ACHN (cell line): Measurements from ENCODE around the gene FAM8A1.
"Not testable (repeated sequence)": the region's sequence is repeated elsewhere in the genome, so short reads cannot be mapped to it uniquely, and the experiment has no call there.

Experiments used
- DNase-seq: peaks from one replicate; pipeline ENCODE4 v3.0.0-alpha.2; 2015
- in situ Hi-C: cut with HindIII; loops from 2 replicates; pipeline ENCODE4 v1.10.0; 2017; ENCODE audit warnings: low sequenced_read_pairs, low pct_ligation_motif_present, low pct_unique_long_range_greater_than_20kb

The FAM8A1 gene, protein sequence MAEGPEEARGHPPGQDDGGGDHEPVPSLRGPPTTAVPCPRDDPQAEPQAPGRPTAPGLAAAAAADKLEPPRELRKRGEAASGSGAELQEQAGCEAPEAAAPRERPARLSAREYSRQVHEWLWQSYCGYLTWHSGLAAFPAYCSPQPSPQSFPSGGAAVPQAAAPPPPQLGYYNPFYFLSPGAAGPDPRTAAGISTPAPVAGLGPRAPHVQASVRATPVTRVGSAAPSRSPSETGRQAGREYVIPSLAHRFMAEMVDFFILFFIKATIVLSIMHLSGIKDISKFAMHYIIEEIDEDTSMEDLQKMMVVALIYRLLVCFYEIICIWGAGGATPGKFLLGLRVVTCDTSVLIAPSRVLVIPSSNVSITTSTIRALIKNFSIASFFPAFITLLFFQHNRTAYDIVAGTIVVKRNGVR

DNA sequence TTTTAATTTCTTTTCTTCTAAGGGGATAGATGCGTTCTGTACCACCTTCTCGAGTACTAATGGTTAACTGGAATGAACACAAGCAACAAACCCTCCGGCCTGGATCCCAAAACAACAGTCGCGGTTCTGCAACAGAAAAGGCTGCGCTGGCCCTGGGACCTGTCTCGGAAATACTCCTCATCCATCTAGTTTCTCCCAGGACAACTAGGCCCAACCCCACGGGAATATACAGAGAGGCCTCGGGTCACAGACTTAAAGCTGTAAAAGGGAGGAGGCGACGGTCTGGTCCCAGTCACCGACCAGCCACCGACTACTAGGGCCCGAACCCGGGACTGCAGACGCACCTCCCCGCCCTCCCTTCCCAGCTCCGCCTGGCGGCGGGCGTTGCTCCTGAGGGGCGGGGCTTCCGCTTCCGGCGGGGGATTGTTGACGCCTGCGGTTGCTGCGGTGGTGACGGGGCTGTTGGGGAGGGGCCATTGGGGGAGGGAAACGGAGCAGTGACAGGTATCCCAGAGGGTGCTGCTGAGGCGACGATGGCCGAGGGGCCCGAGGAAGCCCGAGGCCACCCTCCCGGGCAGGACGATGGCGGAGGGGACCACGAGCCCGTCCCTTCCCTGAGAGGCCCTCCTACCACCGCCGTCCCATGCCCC, at the start of gene FAM8A1:
FAM8A1 (plus strand) TSS at position 426 of the 650 bp plus-strand sequence; CDS start at position 534, 108 bp downstream.
- in situ Hi-C loops = no loop called here
- peak; percentile 90 for DNase-seq

DNA sequence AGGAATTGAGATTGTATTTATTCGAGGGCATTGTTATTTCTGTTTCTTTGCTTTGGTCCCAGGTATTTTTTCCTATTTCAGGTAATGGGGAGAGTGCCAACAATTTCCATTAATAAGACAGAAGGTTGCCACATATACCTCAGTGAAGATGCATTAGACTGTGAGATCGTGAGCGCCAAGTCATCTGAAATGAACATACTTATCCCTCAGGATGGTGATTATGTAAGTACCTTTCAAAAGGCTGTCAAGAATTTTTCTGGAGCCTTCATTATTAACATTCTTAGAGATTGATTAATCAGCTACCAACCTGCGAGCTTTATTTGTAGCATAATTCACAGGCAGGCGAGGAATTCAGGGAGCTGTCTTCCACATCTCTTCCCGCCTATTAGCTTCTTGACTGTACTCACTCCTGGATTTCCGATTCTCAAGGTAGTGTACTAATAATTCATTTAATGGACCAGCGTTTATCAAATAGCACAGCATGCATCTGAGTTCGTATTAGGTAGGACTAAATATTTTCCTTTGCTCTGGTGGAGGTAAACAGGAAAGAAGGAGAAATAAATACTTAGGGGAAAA, 48.6 kb upstream of the FAM8A1 start:
- DNase-seq = no peak
- in situ Hi-C loops = no loop called here

DNA sequence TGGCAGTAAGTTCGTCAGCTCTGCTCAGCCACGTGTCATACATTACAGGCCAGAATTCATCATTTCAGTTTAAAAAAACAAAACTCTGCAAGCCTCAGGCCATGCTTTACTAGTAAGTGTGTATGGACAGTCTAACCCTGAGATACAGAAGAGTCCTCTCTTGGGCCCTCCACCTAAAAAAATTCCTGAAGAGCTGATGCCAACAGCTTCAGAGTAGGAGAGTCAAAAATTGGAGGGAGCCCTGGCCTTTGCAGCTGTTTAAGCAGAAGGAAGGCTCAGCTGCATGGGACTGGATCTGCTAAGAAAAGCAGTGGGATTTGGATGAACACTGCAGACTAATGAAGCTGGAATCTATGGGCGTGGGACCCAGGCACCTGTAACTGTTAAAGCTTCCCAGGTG, 47.2 kb upstream of the FAM8A1 start:
- DNase-seq = no peak
- in situ Hi-C loops = no loop called here

DNA sequence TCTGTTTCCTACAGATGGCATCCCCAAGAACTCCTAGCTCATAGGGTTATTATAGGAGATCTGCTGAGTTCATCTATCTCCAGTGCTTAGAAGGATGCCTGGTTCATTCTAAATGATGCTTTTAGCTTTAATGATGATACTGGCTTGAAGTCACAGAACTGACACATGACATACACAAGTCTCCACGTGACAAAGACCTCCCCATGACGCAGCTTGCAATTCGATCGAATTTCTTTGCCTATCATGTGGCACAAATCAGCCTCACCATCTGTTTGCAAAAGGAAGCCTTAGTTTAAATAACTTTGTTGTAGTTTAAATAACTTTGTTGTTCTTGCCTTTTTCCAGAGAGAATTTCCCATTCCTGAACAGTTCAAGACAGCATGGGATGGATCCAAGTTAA, 44.1 kb upstream of the FAM8A1 start:
- no peak for DNase-seq
- in situ Hi-C loops = no loop called here

DNA sequence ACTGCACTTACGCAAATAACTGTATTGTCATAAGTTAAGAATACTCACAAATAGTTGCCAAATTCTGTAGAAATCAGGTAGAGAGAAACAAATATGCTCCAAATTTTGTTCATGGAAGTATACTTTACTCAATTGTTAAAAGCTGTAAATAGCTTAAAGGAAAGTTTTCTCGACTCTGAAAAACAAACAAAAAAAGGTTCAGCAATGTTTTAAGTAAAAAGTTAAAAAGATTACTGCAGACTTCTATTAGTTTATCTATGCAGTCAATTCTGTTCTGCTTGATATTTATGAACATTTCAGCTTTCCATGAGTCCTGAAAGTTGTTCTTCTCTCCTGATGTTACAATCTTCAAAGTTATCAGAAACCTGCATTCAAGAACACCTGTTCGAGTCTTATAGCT, 37.5 kb upstream of the FAM8A1 start:
- DNase-seq = no peak
- in situ Hi-C loops = no loop called here

DNA sequence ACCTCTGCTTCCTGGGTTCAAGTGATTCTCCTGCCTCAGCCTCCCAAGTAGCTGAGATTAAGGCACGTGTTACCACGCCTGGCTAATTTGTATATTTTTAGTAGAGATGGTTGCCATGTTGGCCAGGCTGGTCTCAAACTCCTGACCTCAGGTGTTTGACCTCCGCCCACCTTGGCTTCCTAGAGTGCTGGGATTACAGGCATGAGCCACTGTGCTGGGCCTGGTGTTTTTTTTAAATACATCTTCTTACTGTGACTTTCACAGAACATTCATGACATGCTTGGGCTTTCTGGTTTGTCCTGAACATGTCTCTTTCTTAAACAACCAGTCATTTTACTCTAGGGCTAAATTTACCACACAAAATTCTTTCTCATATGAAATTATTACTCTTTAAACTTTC, 34.7 kb upstream of the FAM8A1 start:
- in situ Hi-C loops = no loop called here
- no peak for DNase-seq

DNA sequence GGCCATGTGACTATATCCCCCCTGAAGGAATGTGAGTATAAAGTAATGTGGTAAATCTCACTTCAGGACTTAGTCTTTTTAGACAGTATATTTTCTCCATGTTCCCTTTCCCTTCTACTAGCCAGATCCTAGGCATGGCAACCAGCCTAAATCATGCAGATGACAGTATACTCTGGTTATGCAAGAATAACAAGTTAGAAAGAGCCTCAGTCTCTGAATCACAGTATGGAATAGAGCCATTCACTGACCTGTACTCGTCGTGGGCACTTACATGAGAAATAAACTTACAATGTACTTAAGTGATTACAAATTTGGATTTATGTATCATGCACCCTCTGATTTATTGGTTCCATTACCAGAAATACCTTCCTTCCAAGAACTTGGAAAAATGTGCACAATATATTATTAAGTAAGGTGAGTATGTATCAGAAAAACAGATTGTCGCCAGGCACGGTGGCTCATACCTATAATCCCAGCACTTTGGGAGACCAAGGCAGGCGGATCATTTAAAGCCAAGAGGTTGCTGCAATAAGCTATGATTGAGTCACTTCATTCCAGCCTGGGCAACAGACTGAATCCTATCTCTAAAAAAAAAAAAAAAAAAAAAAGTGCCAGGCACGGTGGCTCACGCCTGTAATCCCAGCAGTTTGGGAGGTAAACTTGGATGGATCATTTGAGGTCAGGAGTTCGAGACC, 25.1 kb upstream of the FAM8A1 start:
- no peak for DNase-seq
- in situ Hi-C loops = no loop called here

DNA sequence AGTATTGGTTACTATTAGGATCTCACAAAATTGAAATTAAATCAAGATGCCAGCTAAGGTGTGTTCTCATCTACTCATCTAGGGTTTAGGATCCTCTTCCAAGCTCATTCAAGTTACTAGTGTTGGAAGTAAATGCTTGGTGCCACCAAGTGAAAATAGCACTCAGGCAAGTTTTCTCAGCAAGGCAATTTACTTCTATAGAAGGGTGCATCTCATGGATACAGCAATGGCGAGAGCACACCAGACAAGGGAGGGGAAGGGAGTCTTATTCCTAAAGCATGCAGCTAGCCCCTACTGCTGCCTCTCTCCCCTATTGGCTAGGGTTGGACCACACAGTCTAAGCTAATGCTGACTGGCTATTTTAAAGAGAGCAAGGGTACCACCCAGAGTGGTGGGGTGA, 23.0 kb upstream of the FAM8A1 start:
- DNase-seq = no peak
- in situ Hi-C loops = no loop called here

DNA sequence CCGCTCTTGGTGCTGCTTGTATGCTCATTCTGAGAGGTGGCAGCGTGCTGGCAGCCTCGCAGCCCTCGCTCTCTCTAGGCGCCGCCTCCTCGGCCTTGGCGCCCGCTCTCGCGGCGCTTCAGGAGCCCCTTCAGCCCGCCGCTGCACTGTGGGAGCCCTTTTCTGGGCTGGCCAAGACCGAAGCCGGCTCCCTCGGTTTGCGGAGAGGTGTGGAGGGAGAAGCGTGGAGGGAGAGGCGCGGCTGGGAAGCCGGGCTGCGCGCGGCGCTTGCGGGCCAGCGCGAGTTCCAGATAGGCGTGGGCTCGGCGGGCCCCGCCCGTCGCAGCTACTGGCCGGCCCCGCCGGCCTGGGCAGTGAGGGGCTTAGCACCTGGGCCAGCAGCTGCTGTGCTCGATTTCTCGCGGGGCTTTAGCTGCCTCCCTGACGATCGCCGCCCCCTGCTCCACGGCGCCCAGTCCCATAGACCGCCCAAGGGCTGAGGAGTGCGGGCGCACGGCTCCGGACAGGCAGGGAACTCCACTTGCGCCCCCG, 19.5 kb upstream of the FAM8A1 start:
- DNase-seq = peak; percentile 63
- in situ Hi-C loops = no loop called here

DNA sequence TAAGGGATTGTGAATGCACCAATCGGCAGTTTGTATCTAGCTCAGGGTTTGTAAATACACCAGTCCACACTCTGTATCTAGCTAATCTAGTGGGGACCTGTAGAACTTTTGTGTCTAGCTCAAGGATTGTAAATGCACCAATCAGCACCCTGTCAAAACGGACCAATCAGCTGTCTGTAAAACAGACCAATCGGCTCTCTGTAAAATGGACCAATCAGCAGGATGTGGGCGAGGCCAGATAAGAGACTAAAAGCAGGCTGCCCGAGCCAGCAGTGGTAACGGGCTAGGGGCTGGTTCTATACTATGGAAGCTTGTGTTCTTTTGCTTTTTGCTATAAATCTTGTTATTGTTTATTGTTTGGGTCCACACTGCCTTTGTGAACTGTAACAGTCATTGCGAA, 18.8 kb upstream of the FAM8A1 start:
- DNase-seq, in situ Hi-C loops: not testable (repeated sequence)

DNA sequence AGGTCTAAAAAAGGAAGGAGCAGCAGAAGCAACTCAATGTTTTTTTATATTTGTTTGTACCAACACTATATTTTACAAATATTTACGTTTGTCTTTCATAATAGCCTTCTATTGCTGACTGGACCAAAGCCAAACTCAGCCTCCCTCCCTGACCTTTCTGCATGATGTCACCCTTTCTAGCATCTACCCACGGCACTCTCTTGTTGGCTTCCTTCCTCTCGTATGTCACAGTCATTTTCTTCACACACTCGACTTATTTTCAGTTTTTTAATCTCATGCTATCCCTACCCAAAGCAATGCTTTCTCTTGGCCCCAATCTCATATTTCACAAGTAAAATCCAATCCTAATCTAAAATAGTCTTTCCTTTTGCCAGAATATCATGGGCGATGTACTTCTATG, 16.3 kb upstream of the FAM8A1 start:
- in situ Hi-C loops = no loop called here
- DNase-seq = no peak

DNA sequence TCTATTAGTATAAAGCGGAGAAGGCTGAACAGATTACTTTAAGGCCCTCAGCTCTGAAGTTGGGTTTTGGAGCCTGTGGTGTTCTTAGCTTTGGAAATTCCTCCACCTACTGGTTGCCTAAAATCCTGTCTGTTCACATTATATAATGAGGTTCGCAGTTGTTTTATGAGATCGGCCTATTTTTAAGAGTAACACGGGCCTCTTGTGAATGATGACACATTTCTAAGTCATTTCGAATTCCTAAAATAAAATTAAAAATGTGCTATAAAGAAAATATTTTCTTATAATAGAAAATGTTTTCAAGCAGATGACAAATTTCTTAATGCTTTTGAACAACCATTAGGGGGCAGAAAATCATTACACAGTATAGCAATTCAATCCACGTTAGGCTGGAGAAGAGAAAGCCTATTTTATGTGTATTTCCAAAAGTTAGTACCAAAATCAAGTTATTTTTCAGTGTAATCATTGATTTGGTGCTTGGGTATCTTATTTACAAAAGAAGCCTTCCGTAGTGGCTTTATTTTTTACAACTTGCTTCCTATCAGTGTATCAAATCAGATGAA, 15.8 kb upstream of the FAM8A1 start:
- in situ Hi-C loops = no loop called here
- DNase-seq = peak; percentile 68

DNA sequence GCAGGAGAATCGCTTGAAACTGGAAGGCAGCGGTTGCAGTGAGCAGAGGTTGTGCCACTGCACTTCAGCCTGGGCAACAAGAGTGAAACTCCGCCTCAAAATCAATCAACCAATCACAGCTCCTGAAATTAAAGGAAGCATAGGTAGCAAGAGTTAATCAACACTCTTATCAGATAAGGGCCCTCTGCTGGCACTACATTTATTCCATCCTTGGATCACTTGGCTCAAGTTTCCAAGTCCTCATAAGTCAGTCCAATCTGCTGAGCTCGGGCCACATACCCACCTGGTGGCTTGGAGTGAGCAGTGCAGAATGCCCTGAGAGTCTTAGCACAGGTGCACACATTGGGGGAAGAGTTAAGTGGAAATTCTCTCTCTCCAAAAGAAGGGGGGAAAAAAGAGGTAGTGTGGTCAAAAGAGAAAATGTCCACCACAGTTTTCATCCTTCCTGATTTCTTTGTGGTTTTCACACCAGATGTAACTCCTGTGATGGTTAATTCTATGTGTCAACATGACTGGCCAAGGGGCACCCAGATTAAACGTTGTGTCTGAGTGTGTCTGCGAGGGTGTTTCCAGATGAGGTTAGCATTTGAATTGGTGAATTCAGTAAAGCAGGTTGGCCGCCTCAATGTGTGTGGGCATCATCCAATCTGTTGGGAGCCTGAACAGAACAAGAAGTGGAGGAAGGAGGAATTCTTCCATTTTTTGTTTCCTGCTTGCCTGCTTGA, 14.2 kb upstream of the FAM8A1 start:
- in situ Hi-C loops = no loop called here
- peak; percentile 22 for DNase-seq

DNA sequence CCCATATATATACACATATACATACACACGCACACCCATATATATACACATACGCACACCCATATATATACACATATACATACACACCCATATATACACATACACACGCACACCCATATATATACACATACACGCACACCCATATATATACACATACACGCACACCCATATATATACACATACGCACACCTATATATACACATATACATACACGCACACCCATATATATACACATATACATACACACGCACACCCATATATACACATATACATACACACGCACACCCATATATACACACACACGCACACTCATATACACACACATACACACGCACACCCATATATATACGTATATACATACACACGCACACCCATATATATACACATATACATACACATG, 13.5 kb upstream of the FAM8A1 start:
- in situ Hi-C loops, DNase-seq: not testable (repeated sequence)

DNA sequence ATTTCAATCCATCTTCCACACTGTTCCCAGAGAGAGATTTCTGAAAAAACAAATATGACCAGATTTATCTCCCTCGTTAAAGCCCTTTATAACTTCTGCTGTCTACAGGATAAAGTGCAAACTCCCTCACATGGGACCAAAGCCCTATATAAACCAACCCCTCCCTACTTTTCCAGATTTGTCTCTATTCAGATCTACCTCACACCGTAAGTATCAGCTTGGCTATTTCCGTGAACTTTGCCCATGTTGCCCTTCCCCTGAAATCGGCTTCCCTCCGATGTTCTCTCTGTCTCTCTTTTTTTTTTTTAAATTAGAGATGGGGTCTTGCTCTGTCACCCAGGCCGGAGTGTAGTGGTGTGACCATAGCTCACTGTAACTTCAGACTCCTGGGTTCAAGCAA, 12.1 kb upstream of the FAM8A1 start:
- DNase-seq = no peak
- in situ Hi-C loops = no loop called here

DNA sequence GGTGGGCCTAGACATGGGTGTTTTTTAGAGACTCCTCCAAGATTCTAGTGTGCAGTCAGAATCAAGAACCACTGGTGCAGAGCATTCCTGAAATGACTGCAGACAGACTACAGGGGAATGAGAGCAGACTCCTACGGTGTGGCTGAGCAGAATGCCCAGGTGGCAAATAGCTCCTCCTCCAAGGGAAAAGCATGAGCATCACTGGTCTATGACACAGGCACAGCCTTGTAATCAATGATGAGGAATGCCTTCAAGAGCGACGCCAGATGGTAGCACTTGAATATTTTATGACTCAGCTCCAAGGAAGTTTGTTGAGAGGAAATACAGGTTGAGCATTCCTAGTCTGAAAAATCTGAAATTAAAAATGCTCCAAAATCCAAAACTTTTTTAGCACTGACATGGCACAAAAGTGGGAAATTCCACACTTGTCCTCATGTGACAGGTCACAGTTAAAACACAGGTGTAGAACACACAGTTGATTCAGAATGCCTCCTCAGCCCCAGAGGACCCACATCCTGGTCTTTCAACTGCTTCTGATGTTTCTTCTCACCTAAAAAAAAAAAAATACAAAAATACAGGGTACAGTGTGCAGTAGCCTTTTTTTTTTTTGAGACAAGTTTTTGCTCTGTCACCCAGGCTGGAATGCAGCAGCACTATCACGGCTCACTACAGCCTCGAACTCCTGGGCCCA, 10.6 kb upstream of the FAM8A1 start:
- in situ Hi-C loops = no loop called here
- DNase-seq = peak; percentile 94

DNA sequence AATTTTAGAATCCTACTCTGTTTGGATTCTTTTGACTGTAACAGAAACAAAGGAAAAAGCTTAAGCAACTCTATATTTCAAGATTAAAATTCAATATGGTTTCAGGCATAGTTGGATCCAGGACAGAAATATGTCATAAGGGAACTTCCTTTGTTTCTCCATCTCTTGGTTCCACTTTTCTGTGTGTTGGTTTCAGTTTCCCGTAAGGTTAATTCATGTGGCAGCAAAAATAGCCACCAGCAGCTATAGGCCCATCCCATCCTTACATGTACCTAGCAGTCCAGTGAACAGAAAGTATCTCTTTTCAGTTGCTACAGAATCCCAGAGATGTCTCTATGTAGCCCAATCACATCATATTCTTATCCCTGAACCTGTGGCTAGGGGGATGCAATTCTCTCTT, 8.8 kb upstream of the FAM8A1 start:
- no peak for DNase-seq
- in situ Hi-C loops = no loop called here

DNA sequence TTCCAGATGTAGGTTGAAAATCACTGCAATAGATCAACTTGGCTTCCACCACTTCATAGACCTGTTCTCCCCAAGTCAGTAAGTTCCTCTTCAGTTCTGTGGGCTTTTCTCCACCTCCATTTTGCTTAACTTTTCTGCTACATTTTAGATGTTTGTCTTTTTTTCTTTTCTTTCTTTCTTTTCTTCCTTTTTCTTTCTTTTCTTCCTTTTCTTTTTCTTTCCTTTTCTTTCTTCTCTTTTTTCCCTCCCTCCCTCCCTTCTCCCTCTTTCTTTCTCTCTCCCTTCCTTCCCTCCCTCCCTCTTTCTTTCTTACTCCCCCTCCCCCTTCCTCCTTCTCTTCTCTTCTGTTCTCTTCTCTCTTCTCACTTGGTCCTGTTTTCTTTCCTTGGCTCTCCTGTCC, 6.9 kb upstream of the FAM8A1 start:
- in situ Hi-C loops = no loop called here
- no peak for DNase-seq
